A549 treated with RU486 at 1 μM for 4 hours (cell line): ENCODE measurements around the gene GLUL. TPM values are rescaled to one million over a fixed set of nuclear protein-coding genes. Genes with fewer than 3 reads are reported as not detected.

Experiments used
- total RNA-seq: library from RNA; stranded (reverse); fragments of 200-300 nt; extraction: Qiagen RNA extraction; gene quantifications from 5 replicates; pipeline ENCODE4 v1.2.3, GENCODE V29; 2022; ENCODE audit warnings: low read depth

GLUL gene
- total RNA-seq, result 18.0 to 21.7 TPM (median 19.8 TPM) in 5 replicates

GRCh38 chr1:182391362-182392049 is at the start of gene GLUL:
Gene GLUL, minus strand, starts transcription at chr1:182391790. Its CDS starts 3,053 bp downstream, at chr1:182388737.

GRCh38 chr1:182400567-182400966 is 9.0 kb upstream of the GLUL start, which contains the start of gene TEDDM1:
Gene TEDDM1, minus strand, starts transcription at chr1:182400667. Its CDS starts 182 bp downstream, at chr1:182400485.

Other genes starting within 250 kb of the GLUL start
- gene TEDDM1, start 8.9 kb upstream of the GLUL start, total RNA-seq, result not detected in 5 replicates
- not detected in 5 replicates for gene RGSL1, start 58.4 kb upstream of the GLUL start, total RNA-seq
- gene RNASEL, start 197.5 kb upstream of the GLUL start, total RNA-seq, result 1.8 to 2.6 TPM (median 2.3 TPM) in 5 replicates
- gene RGS16, start 212.6 kb upstream of the GLUL start, total RNA-seq, result 0.17 to 0.37 TPM (median 0.34 TPM) in 5 replicates